Subcutaneous adipose tissue (tissue), 4 donors: ENCODE results near the gene ABCG1. TPM values are rescaled to one million over a fixed set of nuclear protein-coding genes. Genes with fewer than 3 reads are reported as not detected.

Experiments used
- total RNA-seq, 4 donors: library from RNA; depleted of rRNA; stranded (reverse); fragments of >200 nt; gene quantifications; one replicate each; pipeline ENCODE4 v1.1.0, GENCODE V29; 2016
- TF ChIP-seq, protein P1 (sequence below): fragments of 450-650 bp; IDR thresholded peaks from one replicate; pipeline ENCODE4 v1.5.1; 2016; ENCODE audit warnings: low read depth, mild to moderate bottlenecking, control low read depth, antibody characterized with exemption, moderate library complexity

Gene ABCG1
- total RNA-seq, 4 donors from 2014 or later: 8.6 to 34.7 (median 15.8) TPM

DNA sequence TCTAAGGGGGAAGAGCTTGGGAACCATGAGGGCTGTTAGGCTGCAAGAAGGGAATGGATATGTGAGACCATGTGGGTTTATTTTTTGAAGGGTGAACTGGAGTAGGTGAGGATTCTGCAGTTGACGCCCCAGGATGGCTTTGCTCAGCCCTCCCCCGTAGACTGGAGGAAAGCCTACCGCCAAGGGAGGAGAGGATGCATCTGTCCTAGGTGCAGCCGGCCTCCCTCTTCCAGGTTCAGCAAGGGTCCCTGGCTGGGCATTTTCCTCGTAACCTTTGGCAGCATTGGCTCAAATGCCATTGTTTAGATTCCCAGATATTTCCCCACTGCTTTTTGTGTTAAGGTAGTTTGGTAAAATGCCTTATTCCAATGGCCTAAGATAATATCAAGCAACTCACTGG lies 79.7 kb downstream of the ABCG1 start:
- TF ChIP-seq, protein P1, sequence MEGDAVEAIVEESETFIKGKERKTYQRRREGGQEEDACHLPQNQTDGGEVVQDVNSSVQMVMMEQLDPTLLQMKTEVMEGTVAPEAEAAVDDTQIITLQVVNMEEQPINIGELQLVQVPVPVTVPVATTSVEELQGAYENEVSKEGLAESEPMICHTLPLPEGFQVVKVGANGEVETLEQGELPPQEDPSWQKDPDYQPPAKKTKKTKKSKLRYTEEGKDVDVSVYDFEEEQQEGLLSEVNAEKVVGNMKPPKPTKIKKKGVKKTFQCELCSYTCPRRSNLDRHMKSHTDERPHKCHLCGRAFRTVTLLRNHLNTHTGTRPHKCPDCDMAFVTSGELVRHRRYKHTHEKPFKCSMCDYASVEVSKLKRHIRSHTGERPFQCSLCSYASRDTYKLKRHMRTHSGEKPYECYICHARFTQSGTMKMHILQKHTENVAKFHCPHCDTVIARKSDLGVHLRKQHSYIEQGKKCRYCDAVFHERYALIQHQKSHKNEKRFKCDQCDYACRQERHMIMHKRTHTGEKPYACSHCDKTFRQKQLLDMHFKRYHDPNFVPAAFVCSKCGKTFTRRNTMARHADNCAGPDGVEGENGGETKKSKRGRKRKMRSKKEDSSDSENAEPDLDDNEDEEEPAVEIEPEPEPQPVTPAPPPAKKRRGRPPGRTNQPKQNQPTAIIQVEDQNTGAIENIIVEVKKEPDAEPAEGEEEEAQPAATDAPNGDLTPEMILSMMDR: no peak

DNA sequence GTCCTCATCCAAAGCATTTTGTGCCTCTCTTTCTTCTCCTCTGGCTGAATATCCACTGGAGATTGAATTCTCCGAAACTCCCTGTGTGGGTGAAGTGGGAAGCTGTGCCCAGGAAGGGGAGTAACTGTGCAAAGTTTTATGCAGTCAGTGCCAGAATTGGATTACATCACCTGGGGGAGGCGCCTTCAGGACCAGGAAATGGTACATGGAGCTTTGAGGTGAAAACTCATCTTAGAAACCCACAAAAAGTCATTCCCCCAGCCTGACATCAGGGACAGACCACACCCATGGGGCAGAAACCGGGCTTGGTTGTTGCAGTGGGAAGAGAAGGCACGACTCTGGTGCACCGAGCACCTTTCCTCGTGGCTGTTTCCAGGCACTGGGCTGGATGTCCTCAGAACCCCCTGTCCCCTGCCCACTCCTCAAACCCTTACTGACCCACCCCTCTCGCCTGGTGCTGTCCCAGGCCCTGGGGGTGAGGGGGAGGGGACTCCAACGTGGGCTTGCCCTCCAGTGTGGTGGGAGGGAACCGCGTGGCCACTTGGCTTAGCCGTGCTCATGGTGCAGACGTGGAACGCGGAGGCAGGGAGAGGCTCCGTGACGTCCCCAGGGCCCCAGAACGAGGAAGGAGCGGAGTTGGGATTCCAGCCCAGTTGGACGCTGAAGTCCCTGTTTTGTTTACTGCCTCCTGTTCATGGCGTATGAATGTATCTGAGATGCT lies 80.5 kb downstream of the ABCG1 start:
- TF ChIP-seq, protein P1: no peak

DNA sequence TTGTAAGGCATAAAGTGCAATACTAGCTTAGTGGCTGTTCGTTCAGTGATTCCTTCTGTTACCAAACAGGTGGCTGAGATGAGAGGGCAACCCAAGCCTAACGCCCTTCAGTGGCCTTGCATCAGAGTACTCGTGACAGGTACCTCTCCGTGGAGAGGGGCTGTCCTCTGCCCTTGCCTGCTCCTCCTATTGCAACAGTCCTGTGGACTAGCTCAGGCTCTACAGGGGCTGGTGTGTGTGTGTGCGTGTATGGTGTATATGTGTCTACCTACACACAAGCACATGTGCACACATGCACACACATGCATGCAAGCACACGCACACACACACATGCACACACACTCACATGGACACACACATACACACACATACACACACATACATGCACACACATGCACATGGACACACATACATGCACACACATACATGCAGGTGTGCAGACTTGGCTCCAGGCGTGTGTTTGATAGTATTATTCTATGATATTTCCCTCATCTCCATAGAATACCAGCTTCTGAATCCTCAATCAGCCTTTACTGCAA lies 81.2 kb downstream of the ABCG1 start:
- TF ChIP-seq, protein P1: no peak

DNA sequence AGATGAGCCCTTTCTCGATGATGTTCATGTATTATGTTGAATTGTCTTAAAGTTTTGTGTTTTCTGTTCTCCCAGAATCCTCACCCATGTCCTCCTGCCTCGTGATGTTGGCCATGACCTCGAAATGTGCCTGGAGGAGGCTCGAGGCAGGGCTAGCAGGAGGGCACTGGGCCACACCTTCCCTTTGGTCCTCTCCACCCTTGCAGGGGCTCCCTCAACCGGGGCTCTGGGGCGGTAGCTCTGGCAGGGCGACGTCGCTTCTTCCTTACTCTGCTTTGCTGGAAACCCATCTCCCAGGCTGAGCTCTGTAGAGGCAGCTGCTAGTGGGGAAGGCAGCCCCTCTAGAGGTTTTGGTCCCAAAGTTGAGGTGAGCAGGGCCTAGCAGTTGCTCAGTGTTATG lies 82.0 kb downstream of the ABCG1 start:
- TF ChIP-seq, protein P1: no peak

DNA sequence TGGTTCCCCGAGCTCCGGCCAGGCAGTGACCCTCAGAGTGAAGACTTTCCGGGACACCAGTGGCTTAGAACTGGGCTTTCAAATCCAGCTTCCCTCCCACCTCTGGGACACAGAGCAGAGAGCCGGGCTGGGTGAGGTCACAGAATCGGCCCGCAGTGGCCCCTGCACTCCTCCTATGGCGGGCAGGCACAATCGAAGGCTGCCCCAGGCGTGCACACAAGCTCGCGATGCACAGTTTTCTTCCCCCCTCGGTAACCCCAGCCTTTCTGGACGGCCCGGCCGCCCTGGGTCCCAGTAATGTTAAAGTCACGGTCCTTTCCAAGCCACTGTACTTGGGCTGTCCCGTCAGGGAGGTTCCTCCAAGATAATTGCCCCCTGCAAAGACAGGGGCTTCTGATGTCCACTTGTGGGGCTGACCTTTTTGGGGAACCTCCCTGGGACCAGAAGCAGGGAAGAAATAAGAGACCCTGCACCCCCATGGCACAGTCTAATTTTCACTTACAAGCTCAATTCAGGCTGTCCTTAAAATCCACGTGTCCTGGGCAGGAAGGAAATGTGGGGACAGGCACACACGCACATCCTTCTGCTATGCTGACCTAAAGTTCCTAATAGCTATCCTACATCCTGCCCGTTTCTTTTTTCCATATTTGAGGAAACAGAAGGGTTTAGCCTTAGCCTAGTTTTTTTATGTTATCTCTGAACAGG lies 82.6 kb downstream of the ABCG1 start:
- TF ChIP-seq, protein P1: no peak

DNA sequence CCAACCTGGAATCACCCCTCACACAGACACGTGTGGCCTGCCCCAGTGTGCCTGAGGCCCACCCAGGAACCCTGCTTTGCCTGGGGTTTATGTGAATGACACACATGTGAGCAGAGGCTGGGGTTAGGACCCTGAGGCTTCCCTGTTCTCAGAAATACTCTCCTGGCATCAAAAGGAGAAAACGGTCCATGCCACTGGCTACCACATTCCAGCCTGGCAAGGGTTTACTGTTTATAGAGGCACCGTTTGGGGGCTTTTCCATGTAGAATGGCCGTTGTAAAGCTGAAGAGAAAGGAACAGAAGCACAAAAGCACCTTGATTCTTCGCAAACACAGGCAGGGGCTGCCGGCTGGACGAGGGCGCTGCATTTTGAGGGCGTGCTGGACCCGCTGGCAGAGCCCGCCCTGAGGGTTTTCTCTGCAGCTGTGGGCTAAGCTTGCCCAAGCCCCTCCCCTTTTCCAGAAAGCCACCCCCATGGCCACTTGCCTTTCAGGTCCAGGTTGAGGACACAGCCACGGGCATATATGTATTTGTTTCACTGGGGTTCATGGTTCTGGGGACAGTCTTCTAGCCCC lies 83.2 kb downstream of the ABCG1 start:
- TF ChIP-seq, protein P1: no peak

DNA sequence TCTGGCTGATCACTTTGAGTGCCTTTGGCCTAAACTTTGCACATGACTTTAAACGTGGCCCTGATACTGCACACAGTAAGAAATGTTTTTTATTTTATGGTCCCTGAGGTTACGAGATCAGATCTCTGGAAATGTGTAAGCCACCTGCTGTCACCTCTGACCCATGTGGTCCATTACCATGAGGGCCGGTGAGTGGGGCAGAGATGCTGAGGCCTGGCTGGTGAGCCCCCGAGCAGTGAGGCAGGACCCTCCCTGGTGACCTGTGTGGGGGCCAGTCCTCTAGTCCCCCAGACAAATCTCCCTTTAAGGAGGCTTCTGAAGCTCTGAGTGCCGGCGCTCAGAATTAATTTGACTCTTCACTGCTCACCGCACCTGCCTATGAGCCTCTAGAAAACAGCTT lies 83.9 kb downstream of the ABCG1 start:
- TF ChIP-seq, protein P1: no peak
